DMS79 (cell line): ENCODE measurements around the gene SLC10A3.

Source experiments
- DNase-seq: peaks from one replicate; lab custom pipeline; 2025; lab: John Stamatoyannopoulos, UW

Gene SLC10A3

GRCh38 chrX:154439841-154440240 lies 50.6 kb downstream of the SLC10A3 start:
- no peak for DNase-seq

GRCh38 chrX:154437971-154438893 lies 52.2 kb downstream of the SLC10A3 start:
- DNase-seq: no peak
